ENCODE results near the gene ZNF385D.

Gene ZNF385D

GRCh38 chr3:21750831-21751391, at the start of gene ZNF385D:
Gene ZNF385D, minus strand, starts transcription at chr3:21751210. Its CDS starts 294 bp downstream, at chr3:21750916.
- TF ChIP-seq CTCF (IDR thresholded peaks at IDR 0.05; ENCODE audit: extremely low read depth, insufficient read depth, missing control alignments), result no peak
- in situ Hi-C loops (cut with MboI; ENCODE audit: low pct_unique_long_range_greater_than_20kb, low sequenced_read_pairs, unreplicated experiment), result no loop called here
- DNase-seq (ENCODE audit: low spot score), result no peak

GRCh38 chr3:21798356-21799088, 47.5 kb upstream of the ZNF385D start:
- no peak for TF ChIP-seq CTCF (IDR thresholded peaks at IDR 0.05; ENCODE audit: extremely low read depth, insufficient read depth, missing control alignments)
- no peak for DNase-seq (ENCODE audit: low spot score)
- in situ Hi-C loops (cut with MboI; ENCODE audit: low pct_unique_long_range_greater_than_20kb, low sequenced_read_pairs, unreplicated experiment), result no loop called here

- in situ Hi-C loops (cut with MboI; ENCODE audit: low pct_unique_long_range_greater_than_20kb, low sequenced_read_pairs, unreplicated experiment), result no loop called here
- no peak for DNase-seq (ENCODE audit: low spot score)
- no peak for TF ChIP-seq CTCF (IDR thresholded peaks at IDR 0.05; ENCODE audit: extremely low read depth, insufficient read depth, missing control alignments)
These were observed 44.9 kb upstream of the ZNF385D start for GRCh38 chr3:21795921-21796320.

GRCh38 chr3:21795152-21795837, 44.3 kb upstream of the ZNF385D start:
- DNase-seq (ENCODE audit: low spot score), result no peak
- in situ Hi-C loops (cut with MboI; ENCODE audit: low pct_unique_long_range_greater_than_20kb, low sequenced_read_pairs, unreplicated experiment), result no loop called here
- TF ChIP-seq CTCF (IDR thresholded peaks at IDR 0.05; ENCODE audit: extremely low read depth, insufficient read depth, missing control alignments), result no peak

GRCh38 chr3:21794291-21794690, 43.3 kb upstream of the ZNF385D start:
- no peak for DNase-seq (ENCODE audit: low spot score)
- no peak for TF ChIP-seq CTCF (IDR thresholded peaks at IDR 0.05; ENCODE audit: extremely low read depth, insufficient read depth, missing control alignments)
- in situ Hi-C loops (cut with MboI; ENCODE audit: low pct_unique_long_range_greater_than_20kb, low sequenced_read_pairs, unreplicated experiment), result no loop called here

- in situ Hi-C loops (cut with MboI; ENCODE audit: low pct_unique_long_range_greater_than_20kb, low sequenced_read_pairs, unreplicated experiment), result no loop called here
- no peak for DNase-seq (ENCODE audit: low spot score)
- TF ChIP-seq CTCF (IDR thresholded peaks at IDR 0.05; ENCODE audit: extremely low read depth, insufficient read depth, missing control alignments), result no peak
These were observed 41.2 kb upstream of the ZNF385D start for GRCh38 chr3:21792176-21792575.

Data from GM13977 (cell line).